ENCODE measurements around the gene TTBK2.

- TF ChIP-seq EZH2 (IDR thresholded peaks at IDR 0.05; ENCODE audit: low read length), result no peak
- no peak for TF ChIP-seq CTCF (optimal IDR thresholded peaks at IDR 0.05 in 1 of 3, IDR thresholded peaks at IDR 0.05 in 1 of 3, conservative IDR thresholded peaks at IDR 0.05 in 1 of 3; ENCODE audit: extremely low read depth in 1 of 3, insufficient read depth in 2 of 3, low read length in 3 of 3)
These were observed 94.2 kb downstream of the TTBK2 start for GRCh38 chr15:42826251-42826890.

Data from keratinocyte (primary cell).